Stimulated activated CD8-positive, alpha-beta memory T cell treated with anti-CD3 and anti-CD28 coated beads, Interleukin-2, amount 100 ng/mL, for 48 hours (primary cell): ENCODE data around the gene VWA8.
"Not testable (repeated sequence)": the region's sequence is repeated elsewhere in the genome, so short reads cannot be mapped to it uniquely, and the experiment has no call there.

ENCODE experiments used
- DNase-seq, 2 donors: peaks; one replicate each; pipeline ENCODE4 v3.0.0-alpha.2; 2020; ENCODE audit warnings: low read depth in 2 of 2

The VWA8 gene

DNA sequence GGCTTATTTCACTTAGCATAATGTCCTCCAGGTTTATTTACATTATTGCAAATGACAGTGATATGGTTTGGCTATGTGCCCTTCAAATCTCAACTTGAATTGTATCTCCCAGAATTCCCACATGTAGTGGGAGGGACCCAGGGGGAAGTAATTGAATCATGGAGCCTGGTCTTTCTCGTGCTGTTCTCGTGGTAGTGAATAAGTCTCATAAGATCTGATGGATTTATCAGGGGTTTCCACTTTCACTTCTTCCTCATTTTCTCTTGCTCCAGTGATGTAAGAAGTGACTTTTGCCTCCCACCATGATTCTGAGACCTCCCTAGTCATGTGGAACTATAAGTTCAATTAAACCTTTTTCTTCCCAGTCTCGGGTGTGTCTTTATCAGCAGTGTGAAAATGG is 109.6 kb downstream of the VWA8 start:
- DNase-seq: no peak

DNA sequence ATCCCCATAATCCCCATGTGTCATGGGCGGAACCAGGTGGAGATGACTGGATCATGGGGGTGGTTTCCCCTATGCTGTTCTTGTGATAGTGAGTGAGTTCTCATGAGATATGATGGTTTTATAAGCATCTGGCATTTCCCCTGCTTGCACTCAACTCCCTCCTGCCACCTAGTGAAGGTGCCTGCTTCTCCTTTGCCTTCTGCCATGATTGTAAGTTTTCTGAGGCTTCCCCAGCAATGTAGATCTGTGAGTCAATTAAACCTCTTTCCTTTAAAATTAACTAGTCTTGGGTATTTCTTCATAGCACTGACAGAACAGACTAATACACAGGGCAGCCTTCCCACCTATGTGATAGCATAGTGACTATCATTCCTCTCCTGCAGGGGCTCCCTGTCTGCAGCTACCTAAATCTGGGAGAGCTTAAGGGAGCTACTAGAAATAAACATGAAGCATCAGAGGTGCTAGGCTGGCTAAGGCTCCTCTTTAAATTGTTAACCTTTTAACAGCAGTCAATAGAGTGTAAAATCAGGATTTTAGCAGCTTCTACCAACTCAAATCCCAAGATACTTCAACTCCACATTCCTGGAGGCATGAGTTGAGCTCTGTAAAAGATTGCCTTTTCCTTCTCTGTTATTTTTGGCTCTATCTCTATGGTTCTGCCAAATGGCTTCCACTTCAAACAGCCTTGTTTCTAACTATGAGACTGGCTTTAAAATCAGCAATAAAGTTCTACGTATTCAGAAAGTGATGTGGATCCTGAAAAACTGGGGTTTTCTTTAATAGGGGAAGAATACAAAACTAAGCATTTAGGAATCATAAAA is 112.3 kb downstream of the VWA8 start:
- DNase-seq: no peak

DNA sequence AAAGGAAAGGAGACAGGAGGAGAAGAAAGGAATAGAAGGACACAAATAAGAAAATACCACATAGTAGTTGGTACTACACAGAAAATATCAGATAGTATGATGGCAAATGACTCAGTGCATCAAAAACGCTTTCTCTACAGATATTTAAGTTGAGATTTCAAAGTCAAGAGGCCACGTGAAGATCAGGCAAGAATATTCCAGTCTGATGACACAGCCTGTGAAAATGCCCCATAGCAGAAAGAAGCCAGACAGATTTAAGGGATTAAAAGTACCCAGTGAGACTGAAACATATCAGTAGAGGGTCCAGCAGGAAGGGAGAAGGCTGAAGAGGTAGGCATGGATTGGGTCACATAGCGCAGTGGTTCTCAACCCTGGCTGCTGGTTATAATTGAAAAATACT is 113.7 kb downstream of the VWA8 start:
- no peak for DNase-seq

DNA sequence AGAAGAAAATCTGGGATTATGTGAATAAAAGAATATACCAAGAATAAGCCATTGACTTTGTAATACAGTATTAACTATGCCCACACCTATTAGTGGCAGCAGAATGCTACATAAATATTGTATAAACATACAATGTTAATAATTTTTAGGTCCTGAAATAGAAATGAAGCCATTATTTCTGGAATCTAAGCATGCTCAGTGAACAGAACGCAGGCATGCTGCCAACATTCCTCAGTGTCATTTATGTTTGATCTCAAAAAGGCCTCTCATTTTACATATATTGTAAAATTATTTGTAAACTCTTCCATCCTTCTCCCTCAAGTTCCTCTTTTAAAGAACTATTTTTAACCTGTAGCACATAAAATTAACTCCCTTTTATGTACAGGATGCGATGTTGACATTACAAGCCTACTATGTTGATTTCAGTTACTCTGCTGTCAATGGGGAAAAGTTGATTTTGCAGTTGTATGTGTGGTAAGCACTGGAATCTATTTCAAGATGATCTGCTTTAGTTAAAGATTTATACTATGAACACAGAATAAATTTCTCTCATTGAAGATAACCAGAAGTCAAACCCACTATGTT is 118.8 kb downstream of the VWA8 start:
- DNase-seq: no peak

GRCh38 chr13:41837629-41838028 is 123.3 kb downstream of the VWA8 start:
- no peak for DNase-seq

- no peak for DNase-seq
Observed at GRCh38 chr13:41835871-41836270, 125.0 kb downstream of the VWA8 start.

DNA sequence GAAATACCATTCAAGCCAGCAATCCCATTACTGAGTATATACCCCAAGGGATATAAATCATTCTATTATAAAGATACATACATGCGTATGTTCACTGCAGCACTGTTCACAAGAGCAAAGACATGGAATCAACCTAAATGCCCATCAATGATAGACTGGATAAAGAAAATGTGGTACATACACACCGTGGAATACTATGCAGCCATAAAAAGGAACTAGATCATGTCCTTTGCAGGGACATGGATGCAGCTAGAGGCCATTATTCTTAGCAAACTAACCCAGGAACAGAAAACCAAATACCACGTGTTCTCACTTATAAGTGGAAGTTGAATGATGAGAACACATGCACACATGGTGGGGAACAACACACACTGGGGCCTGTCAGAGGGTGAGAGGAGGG is 126.2 kb downstream of the VWA8 start:
- DNase-seq: not testable (repeated sequence)

- no peak for DNase-seq
Observed at GRCh38 chr13:41833831-41834230, 127.1 kb downstream of the VWA8 start.

DNA sequence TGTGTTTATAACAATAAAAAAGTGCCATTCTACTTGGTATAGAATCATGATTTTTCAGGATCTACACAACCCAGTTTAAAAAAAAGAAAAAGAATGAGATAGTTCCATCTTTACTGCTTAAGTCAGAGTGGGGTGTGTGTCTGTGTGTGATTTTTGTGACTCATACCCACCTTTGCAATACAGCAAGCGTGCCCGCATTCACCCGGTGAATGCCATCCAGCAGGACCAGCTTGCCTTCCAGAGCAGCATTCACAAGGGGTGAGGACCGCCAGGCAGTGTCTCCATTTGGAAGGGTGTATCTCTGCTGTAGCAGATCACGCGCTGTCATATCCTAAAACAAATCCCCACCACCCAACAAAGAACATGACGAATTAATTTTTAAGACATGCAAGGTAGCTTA is 127.7 kb downstream of the VWA8 start:
- no peak for DNase-seq

DNA sequence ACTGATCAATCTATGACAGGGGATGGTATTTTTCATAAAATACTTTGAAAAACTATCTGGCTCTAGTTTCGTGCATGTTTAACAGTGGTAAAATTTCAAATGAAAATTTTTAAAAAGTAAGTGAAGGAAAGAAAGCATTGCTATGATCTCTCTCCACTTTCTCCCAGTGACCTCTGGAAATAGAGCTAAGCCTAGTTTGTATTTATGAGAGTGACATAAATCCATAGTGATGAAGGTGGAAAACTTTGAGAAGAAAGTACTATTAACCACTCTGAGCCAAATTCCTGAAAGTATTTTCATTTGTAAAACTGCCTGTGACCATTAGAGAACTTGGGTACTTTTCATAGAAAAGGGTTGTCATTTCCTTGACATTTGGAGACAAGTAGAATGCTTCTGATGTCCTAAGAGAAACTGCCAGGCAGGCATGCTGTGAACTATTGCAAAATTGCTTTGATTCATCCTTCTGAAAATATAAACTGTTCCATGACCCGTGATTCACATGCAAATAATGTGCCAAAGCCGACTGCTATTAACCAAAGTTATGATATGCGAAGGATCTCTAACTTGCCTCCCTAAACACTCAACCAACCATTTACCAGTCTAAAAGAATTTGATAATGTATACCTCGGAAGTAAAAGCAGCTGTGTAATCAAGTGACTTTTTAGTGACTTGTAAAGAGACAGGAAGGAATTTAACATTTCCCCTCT is 133.2 kb downstream of the VWA8 start:
- DNase-seq: no peak

GRCh38 chr13:41825691-41826090 is 135.2 kb downstream of the VWA8 start:
- no peak for DNase-seq

DNA sequence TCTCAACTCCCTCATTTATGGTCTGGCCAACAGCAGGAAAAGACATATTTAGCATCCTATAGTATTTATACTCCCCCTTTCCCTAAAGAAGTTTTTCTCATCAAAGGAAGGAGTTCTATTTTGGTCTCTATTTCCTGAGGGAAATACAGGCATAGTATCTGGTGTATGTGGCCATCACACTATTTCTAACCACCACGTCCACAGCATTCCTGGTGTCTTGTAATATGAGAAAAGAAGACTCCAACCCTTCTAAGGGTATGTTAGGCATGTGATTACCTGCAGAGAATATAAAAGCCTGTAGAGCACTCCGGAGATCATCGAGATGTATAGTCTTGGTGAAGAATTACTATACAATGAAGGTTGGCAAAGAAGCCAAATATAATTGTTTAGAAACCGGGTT is 137.4 kb downstream of the VWA8 start:
- no peak for DNase-seq

DNA sequence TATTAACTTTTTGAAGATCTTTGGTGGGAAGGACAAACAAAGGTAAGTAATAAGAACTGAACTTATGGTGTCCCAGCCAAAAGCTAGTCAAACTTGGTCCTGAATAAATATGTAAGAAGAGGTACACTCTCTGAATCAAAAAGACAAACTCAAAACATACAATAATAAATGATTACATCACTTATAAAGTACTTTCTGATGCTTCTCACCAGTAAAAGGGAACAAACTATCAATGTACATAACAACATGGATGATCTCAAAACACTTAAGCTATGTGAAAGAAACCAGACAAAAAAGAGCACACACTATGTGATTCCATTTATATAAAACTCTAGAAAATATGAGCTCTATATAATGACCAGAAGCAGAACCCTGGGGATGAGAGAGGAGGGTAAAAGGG is 138.3 kb downstream of the VWA8 start:
- DNase-seq: no peak

- no peak for DNase-seq
Observed at GRCh38 chr13:41821238-41821594, 139.7 kb downstream of the VWA8 start.

DNA sequence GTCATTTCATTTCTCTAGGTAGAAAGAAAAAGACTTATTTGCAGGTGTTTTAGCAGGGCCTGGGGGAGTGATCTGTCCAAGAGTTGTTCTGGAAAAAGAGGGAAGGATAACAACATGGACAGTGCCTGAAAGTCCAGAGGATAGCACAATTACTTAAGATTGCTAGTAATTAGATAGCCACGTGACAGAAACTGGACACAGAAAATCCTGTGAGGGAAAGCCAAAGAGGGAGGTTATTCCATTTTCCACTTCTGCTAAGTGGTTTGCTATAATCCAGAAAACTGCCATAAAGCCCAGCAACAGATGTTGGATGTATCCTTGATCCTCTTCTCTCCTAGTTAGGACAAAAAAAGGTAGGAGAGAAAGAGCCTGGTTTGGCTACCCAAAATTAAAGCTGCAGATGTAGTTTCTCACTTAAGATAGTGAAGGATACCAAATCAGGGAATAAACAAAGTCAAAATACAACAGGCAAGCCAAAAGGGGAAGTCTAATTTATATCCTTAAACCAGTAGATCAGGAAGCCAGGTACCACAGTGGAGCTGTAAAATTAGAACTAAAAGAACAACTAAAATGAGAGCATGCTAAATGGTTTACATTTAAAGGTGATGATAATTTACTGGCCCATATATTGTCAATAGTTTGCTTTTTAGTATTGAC is 140.2 kb downstream of the VWA8 start:
- no peak for DNase-seq

DNA sequence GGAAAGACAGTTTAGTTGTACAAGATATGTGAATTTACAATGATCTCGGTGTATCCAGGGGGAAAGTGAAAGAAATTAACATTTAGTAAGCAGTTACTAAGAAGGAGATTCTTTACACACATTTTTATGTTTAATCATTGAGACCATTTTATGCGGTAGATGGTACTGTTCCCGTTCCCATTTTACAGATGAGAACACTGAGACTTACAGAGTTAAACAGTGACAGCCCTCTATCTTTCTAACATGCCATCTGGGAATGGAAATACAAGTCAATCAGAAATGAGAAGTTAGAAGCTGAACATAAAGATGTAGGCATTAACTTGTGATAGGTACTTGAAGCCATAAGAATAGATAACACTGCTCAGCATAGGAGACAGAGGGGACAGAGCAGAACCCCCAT is 144.9 kb downstream of the VWA8 start:
- DNase-seq: no peak

- no peak for DNase-seq
Observed at GRCh38 chr13:41813426-41813825, 147.5 kb downstream of the VWA8 start.

- DNase-seq: no peak
Observed at GRCh38 chr13:41812851-41813250, 148.1 kb downstream of the VWA8 start.

DNA sequence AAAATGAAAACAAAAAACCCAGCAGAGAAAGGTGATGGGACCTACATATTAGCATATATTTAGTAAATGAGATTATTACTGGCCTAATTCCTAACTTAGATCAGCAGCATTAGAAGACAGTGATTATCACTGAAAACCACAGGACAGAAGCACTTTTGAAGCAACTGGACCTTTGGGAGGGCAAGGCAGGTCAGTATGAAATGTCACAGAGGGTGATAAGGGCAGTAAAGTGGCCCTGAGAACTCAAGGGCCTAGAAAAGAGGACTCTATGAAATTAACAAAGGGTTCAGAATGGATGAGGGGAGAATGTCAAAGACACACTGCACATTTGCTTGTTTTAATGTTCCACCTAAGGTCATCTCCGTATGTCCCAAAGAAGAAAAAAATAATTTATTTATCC is 148.7 kb downstream of the VWA8 start:
- DNase-seq: no peak

DNA sequence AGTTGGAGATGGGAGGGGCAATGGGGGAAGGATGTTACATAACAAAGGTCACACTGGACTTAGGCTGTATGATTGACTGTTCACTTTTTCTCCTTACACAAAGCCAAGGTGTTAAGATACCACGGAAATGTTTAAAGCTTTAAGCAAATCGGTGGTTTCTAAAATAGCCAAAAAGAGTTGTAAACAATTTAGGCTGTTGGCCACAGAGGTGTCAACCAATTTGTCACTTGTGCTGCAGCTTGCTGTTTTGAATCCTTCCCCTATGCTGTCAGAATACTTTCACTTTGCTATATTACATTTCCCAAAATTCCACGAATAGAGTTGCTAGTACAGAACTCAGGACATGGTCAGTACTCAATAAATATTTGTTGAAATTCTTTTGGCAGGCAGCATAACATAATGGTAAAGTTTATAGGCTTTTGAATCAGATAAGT is 149.3 kb downstream of the VWA8 start:
- no peak for DNase-seq

DNA sequence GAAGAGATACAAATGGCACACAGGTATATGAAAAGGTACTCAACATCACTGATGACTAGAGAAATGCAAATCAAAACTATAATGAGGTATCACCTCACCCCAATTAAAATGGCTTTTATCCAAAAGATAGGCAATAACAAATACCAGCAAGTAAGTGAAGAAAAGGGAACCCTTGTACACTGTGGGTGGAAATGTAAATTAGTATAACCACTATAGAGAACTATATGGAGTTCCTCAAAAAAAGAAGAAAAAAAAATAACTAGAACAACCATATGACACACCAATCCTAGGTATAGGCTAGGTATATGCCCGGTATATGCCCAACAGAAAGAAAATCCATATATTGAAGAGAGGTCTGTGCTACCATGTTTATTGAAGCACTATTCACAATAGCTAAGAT is 150.9 kb downstream of the VWA8 start:
- DNase-seq: no peak

- not testable (repeated sequence) for DNase-seq
Observed at GRCh38 chr13:41803445-41803735, 157.5 kb downstream of the VWA8 start.
